Tibial artery (tissue), 4 donors: ENCODE results near the gene SLC44A5.
"Not testable (repeated sequence)": the region's sequence is repeated elsewhere in the genome, so short reads cannot be mapped to it uniquely, and the experiment has no call there.

Experiments used
- DNase-seq, 2 donors: peaks; one replicate each; pipeline ENCODE4 v3.0.0-alpha.2; 2019
- H3K27ac ChIP-seq, 2 donors: fragments of 200-600 bp; sonication (generic) in 1 of 2; 1 replicate in 1 of 2; 2 replicates in 1 of 2; pipeline ENCODE4 v1.5.1; 2018 to 2019; ENCODE audit warnings: mild to moderate bottlenecking in 1 of 2
- H3K27me3 ChIP-seq, 2 donors: fragments of 200-600 bp; sonication (generic) in 1 of 2; one replicate each; pipeline versions ENCODE4 v1.5.1 to v1.6.0; 2016 to 2019
- H3K36me3 ChIP-seq, 3 donors: fragments of 200-600 bp; sonication (generic) in 2 of 3; one replicate each; pipeline ENCODE4 v1.5.1; 2016 to 2019; ENCODE audit warnings: mild to moderate bottlenecking in 2 of 3
- H3K4me1 ChIP-seq, 4 donors: fragments of 200-600 bp; sonication (generic) in 2 of 4; 1 replicate in 3 of 4; 2 replicates in 1 of 4; pipeline ENCODE4 v1.5.1; 2016 to 2019
- H3K4me3 ChIP-seq, 2 donors: fragments of 200-600 bp; sonication (generic) in 1 of 2; 1 replicate in 1 of 2; 2 replicates in 1 of 2; pipeline ENCODE4 v1.5.1; 2018 to 2019; ENCODE audit warnings: mild to moderate bottlenecking in 2 of 2
- H3K9me3 ChIP-seq, 3 donors: fragments of 200-600 bp; sonication (generic) in 1 of 3; one replicate each; pipeline ENCODE4 v1.5.1; 2016 to 2019
- CTCF ChIP-seq, 2 experiments: fragments of 200-600 bp in 1 of 2; fragments of 450-650 bp in 1 of 2; IDR thresholded peaks; one replicate each; pipeline ENCODE4 v1.5.1; 2017 to 2019; ENCODE audit warnings: antibody characterized with exemption in 2 of 2, mild to moderate bottlenecking in 1 of 2, moderate library complexity in 1 of 2
- intact Hi-C: fragments of 100-400 bp; cut with DNase I; formaldehyde crosslinking; loops from one replicate; pipeline ENCODE4 v1.15.0; 2023; ENCODE audit warnings: low total_unique reads

SLC44A5 gene

DNA sequence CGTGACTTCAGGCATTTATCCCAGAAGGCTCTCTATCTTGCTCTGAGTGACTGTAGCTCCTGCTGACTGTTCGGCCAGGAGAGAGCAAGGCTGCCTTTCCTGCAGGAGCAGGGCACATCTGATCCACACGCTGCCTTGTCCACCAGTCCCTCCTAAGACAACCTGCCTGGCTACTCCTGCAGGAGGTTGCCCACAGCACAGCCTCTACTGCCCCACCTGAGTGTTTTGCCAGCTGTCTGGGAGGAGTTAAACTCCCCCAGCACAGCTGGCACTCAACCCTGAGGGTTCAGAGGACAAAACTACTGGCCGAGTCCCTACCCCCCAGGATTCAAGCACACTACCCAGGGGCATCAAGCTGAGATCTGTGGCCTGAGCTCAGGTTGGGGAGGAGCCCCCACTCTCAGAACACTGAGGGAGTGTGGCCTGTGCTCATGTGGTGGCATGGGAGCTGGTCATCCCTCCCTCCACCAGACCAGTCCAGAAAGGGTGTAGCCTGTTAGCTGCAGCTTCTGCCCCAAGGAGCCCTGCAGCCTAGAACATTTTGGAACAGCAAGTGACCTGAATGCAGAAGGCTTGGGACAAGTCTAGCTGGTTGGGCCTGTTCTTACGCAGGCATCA is 237.3 kb downstream of the SLC44A5 start:
- Histone ChIP-seq H3K4me3 (no peak overlapping the region), H3K4me1 (no peaks in the 10 kb centered on the region), H3K27me3 (no peaks in the 10 kb centered on the region), H3K36me3 (no peaks in the 10 kb centered on the region), H3K27ac (no peak overlapping the region), H3K9me3 (no peaks in the 10 kb centered on the region)
- no peak for DNase-seq
- intact Hi-C loops = no loop called here
- no peak for TF ChIP-seq CTCF (IDR thresholded peaks at IDR 0.05)

GRCh38 chr1:75366595-75366994 is 244.3 kb downstream of the SLC44A5 start:
- no peaks in the 10 kb centered on the region for H3K4me1 ChIP-seq
- H3K9me3 ChIP-seq = peaks cover 0 to 8% (median 7%) of the 10 kb centered on the region in 3 donors
- H3K4me3 ChIP-seq = no peak overlapping the region
- no peaks in the 10 kb centered on the region for H3K36me3 ChIP-seq
- no peak for DNase-seq
- intact Hi-C loops = no loop called here
- TF ChIP-seq CTCF (IDR thresholded peaks at IDR 0.05) = no peak
- no peak overlapping the region for H3K27ac ChIP-seq
- H3K27me3 ChIP-seq = no peaks in the 10 kb centered on the region

DNA sequence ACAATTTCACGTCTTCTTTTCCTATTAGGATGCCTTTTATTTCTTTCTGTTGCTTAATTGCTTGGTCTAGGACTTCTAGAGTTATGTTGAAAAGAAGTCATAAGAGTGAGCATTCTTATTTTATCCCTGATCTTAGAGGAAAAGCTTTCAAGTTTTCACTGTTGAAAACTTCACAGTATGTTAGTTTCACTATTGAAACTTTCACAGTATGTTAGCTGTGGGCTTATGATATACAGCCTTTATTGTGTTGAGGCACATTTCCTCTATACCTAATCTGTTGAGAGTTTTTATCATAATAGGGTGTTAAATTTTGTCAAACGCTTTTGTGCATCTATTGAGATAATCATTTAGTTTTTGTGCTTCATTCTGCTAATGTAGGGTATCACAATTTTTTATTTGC is 249.7 kb downstream of the SLC44A5 start:
- intact Hi-C loops = no loop called here
- Histone ChIP-seq H3K27me3 (no peaks in the 10 kb centered on the region), H3K4me3 (no peak overlapping the region), H3K36me3 (no peaks in the 10 kb centered on the region), H3K27ac (no peak overlapping the region), H3K4me1 (no peaks in the 10 kb centered on the region), H3K9me3 (no peaks in the 10 kb centered on the region)
- no peak for TF ChIP-seq CTCF (IDR thresholded peaks at IDR 0.05)
- no peak for DNase-seq

GRCh38 chr1:75354267-75354666 is 256.6 kb downstream of the SLC44A5 start:
- H3K27me3 ChIP-seq, H3K27ac ChIP-seq, H3K9me3 ChIP-seq, H3K36me3 ChIP-seq, intact Hi-C loops, H3K4me3 ChIP-seq, DNase-seq, H3K4me1 ChIP-seq: not testable (repeated sequence)

DNA sequence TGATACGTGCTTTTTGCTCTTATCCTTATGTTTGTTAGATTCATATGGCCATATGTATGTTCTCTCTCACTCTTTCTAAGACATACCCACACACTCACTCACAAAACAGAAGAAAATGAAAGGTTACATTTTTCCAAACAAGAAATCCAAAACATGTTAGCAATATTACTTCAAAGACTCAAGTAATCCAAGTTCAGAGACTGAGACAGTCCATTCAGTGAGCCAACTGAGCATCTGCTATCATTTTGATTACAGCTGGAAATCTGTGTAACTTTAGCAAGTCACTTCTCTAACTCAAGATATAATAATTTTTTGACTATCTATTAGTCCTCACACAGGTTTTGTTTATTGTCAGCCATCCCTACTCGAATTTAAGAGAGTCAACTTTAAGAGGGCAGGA is 257.9 kb downstream of the SLC44A5 start:
- no peak for DNase-seq
- intact Hi-C loops = no loop called here
- H3K27me3 ChIP-seq = no peaks in the 10 kb centered on the region
- H3K9me3 ChIP-seq = peaks cover 0 to 4% (median 0%) of the 10 kb centered on the region in 3 donors
- H3K4me3 ChIP-seq = no peak overlapping the region
- H3K4me1 ChIP-seq = no peaks in the 10 kb centered on the region
- TF ChIP-seq CTCF (IDR thresholded peaks at IDR 0.05) = no peak
- no peak overlapping the region for H3K27ac ChIP-seq
- no peaks in the 10 kb centered on the region for H3K36me3 ChIP-seq

DNA sequence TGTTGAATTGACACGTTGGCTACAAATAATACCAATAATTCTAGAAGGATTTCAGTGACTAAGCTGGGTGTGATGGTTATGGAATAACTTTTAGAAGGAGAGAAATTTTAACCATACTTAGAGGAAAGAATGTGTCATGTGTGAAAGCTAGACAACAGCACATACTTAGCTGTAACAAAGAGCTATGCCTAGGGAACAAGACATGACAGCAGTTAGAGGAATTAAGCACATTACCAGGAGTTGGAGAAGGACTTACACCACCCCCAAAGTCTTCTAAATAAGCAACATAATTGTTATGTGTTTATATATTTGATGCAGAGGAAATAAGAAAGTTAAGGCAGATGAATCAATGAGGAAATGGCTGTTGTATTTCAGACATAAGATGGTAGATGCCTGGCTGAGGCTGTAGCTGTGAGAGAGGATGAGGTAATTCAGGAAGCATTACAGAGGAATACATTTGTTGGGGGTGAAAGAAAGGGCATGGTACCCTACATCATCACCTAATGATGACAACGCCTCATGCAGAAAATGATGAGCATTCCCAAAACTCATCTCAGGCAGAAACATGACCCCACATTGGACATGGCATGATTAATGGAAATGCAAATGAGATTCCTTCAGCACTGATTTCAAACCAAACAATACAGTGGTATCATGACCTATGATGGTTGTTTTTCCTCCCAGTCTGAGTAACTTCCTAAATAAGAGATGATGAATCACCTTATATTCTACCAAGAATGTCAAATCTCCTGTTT is 265.2 kb downstream of the SLC44A5 start:
- Histone ChIP-seq H3K9me3 (peaks cover 0 to 4% (median 0%) of the 10 kb centered on the region in 3 donors), H3K27me3 (no peaks in the 10 kb centered on the region), H3K36me3 (no peaks in the 10 kb centered on the region), H3K4me1 (no peaks in the 10 kb centered on the region), H3K4me3 (no peak overlapping the region), H3K27ac (no peak overlapping the region)
- DNase-seq = no peak
- intact Hi-C loops = no loop called here
- TF ChIP-seq CTCF (IDR thresholded peaks at IDR 0.05) = no peak
